Right renal pelvis (tissue), 4 donors: ENCODE data around the gene MDH2. TPM values are rescaled to one million over a fixed set of nuclear protein-coding genes. Genes with fewer than 3 reads are reported as not detected.
"Not testable (repeated sequence)": the region's sequence is repeated elsewhere in the genome, so short reads cannot be mapped to it uniquely, and the experiment has no call there.

Source experiments
- DNase-seq, 4 donors: peaks; one replicate each; pipeline ENCODE4 v3.0.0-alpha.2; 2013; ENCODE audit warnings: low read depth in 4 of 4, low spot score in 3 of 4, missing footprints in 1 of 4
- polyA plus RNA-seq, 4 donors: library from polyadenylated mRNA; unstranded; fragments of 120-200 nt; gene quantifications; one replicate each; pipeline ENCODE4 v1.2.1, GENCODE V29; 2013; ENCODE audit not compliant: insufficient read length in 4 of 4

Gene MDH2
- polyA plus RNA-seq, 4 donors: 198 to 284 (median 212) TPM

- not testable (repeated sequence) for DNase-seq
These were observed 58.2 kb downstream of the MDH2 start for GRCh38 chr7:76106130-76106529.

GRCh38 chr7:76106893-76107292 is 59.0 kb downstream of the MDH2 start:
- DNase-seq: no peak

- peak in 1 of 4 donors; percentile 13 for DNase-seq
These were observed 60.8 kb downstream of the MDH2 start for GRCh38 chr7:76108540-76109233.

GRCh38 chr7:76113042-76113630 is 65.2 kb downstream of the MDH2 start:
- not testable (repeated sequence) for DNase-seq

- DNase-seq: not testable (repeated sequence)
These were observed 66.8 kb downstream of the MDH2 start for GRCh38 chr7:76114742-76115141.

Other genes starting within 250 kb of the MDH2 start
- 1 to 10 TPM in 1 of 4 donors, not detected in 3; 2.1 TPM for gene CCL24, start 234.3 kb upstream of the MDH2 start, polyA plus RNA-seq
- 10 to 100 TPM; 62.6 to 82.4 (median 67.2) TPM for gene RHBDD2, start 169.1 kb upstream of the MDH2 start, polyA plus RNA-seq
- 10 to 100 TPM; 59.7 to 75.4 (median 67.2) TPM for gene POR, start 133.0 kb upstream of the MDH2 start, polyA plus RNA-seq
- 10 to 100 TPM; 50.9 to 65.7 (median 55.6) TPM for gene TMEM120A, start 53.5 kb upstream of the MDH2 start, polyA plus RNA-seq
- 10 to 100 TPM; 37.1 to 58.3 (median 48.0) TPM for gene STYXL1, start 106 bp upstream of the MDH2 start, polyA plus RNA-seq
- 1 to 10 TPM in 3 of 4 donors, under 1 TPM in 1; 0.83 to 2.6 (median 1.9) TPM for gene SRRM3, start 153.8 kb downstream of the MDH2 start, polyA plus RNA-seq